ENCODE results near the gene OR51G1. TPM values are rescaled to one million over a fixed set of nuclear protein-coding genes. Genes with fewer than 3 reads are reported as not detected.

The OR51G1 gene, protein sequence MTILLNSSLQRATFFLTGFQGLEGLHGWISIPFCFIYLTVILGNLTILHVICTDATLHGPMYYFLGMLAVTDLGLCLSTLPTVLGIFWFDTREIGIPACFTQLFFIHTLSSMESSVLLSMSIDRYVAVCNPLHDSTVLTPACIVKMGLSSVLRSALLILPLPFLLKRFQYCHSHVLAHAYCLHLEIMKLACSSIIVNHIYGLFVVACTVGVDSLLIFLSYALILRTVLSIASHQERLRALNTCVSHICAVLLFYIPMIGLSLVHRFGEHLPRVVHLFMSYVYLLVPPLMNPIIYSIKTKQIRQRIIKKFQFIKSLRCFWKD
- total RNA-seq (2021; ENCODE audit: unreplicated experiment) (not detected), Bru-seq, nascent RNA (not detected), BruChase-seq, experiment 1, labeled RNA remaining after a 6-hour chase (not detected), BruChase-seq, experiment 2, labeled RNA remaining after a 2-hour chase (not detected)
- not detected in 2 replicates for polyA plus RNA-seq (2012)
- long read RNA-seq: 0 reads

DNA sequence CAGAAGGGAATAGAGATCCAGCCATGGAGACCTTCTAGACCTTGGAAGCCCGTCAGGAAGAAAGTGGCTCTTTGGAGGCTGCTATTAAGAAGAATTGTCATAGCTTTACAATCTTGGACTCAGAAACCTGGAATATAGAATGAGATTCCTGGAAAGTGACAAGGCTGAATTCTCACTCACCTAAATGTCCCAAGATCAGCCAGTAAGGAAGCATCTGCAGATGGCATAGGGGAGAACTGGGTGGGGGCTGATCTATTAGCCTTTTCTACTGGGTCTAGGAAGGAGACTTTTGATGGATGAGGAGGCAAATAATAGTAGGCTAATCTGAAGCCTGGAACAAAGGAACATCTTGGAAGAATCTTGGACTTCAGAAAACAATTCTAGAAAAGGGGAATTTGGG lies at the start of gene OR51G1:
TSS of gene OR51G1 (minus strand) at position 101 of the 400 bp plus-strand sequence. CDS start at position 101, 0 bp downstream.
- TF ChIP-seq JUND (IDR thresholded peaks at IDR 0.05) (no peak), ZNF274 (IDR thresholded peaks at IDR 0.05; ENCODE audit: low read depth, low read length) (no peak), EZH2 (IDR thresholded peaks at IDR 0.05) (no peak), SIN3A (IDR thresholded peaks at IDR 0.05; ENCODE audit: low read depth) (no peak), RAD21 (IDR thresholded peaks at IDR 0.05; ENCODE audit: low read depth) (no peak), EGR1 (IDR thresholded peaks at IDR 0.05; ENCODE audit: low read depth) (no peak), TCF7L2 (IDR thresholded peaks at IDR 0.05; ENCODE audit: borderline replicate concordance, extremely low read depth, insufficient read depth, insufficient read length) (no peak), CEBPB (IDR thresholded peaks at IDR 0.05; ENCODE audit: low read depth) (no peak), POLR2AphosphoS5 (IDR thresholded peaks at IDR 0.05; ENCODE audit: low read depth, low read length) (no peak)
- TF ChIP-seq, protein P1, sequence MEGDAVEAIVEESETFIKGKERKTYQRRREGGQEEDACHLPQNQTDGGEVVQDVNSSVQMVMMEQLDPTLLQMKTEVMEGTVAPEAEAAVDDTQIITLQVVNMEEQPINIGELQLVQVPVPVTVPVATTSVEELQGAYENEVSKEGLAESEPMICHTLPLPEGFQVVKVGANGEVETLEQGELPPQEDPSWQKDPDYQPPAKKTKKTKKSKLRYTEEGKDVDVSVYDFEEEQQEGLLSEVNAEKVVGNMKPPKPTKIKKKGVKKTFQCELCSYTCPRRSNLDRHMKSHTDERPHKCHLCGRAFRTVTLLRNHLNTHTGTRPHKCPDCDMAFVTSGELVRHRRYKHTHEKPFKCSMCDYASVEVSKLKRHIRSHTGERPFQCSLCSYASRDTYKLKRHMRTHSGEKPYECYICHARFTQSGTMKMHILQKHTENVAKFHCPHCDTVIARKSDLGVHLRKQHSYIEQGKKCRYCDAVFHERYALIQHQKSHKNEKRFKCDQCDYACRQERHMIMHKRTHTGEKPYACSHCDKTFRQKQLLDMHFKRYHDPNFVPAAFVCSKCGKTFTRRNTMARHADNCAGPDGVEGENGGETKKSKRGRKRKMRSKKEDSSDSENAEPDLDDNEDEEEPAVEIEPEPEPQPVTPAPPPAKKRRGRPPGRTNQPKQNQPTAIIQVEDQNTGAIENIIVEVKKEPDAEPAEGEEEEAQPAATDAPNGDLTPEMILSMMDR (IDR thresholded peaks at IDR 0.05 in 2 of 3, conservative IDR thresholded peaks at IDR 0.05 in 1 of 3; ENCODE audit: borderline replicate concordance in 1 of 3, insufficient read depth in 1 of 3, low read depth in 2 of 3, low read length in 2 of 3): no peak
- TF ChIP-seq, protein P2, sequence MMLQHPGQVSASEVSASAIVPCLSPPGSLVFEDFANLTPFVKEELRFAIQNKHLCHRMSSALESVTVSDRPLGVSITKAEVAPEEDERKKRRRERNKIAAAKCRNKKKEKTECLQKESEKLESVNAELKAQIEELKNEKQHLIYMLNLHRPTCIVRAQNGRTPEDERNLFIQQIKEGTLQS (IDR thresholded peaks at IDR 0.05): no peak
- TF ChIP-seq, protein P3, sequence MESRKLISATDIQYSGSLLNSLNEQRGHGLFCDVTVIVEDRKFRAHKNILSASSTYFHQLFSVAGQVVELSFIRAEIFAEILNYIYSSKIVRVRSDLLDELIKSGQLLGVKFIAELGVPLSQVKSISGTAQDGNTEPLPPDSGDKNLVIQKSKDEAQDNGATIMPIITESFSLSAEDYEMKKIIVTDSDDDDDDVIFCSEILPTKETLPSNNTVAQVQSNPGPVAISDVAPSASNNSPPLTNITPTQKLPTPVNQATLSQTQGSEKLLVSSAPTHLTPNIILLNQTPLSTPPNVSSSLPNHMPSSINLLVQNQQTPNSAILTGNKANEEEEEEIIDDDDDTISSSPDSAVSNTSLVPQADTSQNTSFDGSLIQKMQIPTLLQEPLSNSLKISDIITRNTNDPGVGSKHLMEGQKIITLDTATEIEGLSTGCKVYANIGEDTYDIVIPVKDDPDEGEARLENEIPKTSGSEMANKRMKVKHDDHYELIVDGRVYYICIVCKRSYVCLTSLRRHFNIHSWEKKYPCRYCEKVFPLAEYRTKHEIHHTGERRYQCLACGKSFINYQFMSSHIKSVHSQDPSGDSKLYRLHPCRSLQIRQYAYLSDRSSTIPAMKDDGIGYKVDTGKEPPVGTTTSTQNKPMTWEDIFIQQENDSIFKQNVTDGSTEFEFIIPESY (IDR thresholded peaks at IDR 0.05; ENCODE audit: extremely low read depth, insufficient replicate concordance, low read length): no peak
- TF ChIP-seq, protein P4, sequence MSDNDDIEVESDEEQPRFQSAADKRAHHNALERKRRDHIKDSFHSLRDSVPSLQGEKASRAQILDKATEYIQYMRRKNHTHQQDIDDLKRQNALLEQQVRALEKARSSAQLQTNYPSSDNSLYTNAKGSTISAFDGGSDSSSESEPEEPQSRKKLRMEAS (IDR thresholded peaks at IDR 0.05): no peak
- ATAC-seq (no peak), DNase-seq (ENCODE audit: low read depth, low spot score) (no peak)
- H2AFZ ChIP-seq (ENCODE audit: low read depth, low read length, poor library complexity, severe bottlenecking): no peak within 1 kb of the TSS
- intact Hi-C loops (cut with micrococcal nuclease): no loop called here
- H3K36me3 ChIP-seq (ENCODE audit: control insufficient read depth in 1 of 2, insufficient read depth in 2 of 2, low read length in 2 of 2): no peaks in the 10 kb centered on the region
- ChIA-PET POLR2A (no interaction called here), CTCF (no interaction called here), RAD21 (ENCODE audit: low non-redundant PET in 1 of 2, low total read pairs in 2 of 2, uncharacterized antibody in 2 of 2, unreplicated experiment in 2 of 2) (no interaction called here)
- no peak within 1 kb of the TSS for H3K4me2 ChIP-seq (ENCODE audit: low read length)
- no peaks in the 10 kb centered on the region for H3K4me1 ChIP-seq (ENCODE audit: control insufficient read depth in 1 of 2, insufficient read depth in 2 of 2, low read length in 2 of 2)
- no TSS peak for BruUV-seq (replicated peaks)
- H3K27ac ChIP-seq (ENCODE audit: low read depth, low read length): no peak within 1 kb of the TSS
- H3K9me2 ChIP-seq (ENCODE audit: insufficient read depth): no peaks in the 10 kb centered on the region
- H3K4me3 ChIP-seq (replicated peaks in 1 of 2; ENCODE audit: low read depth in 1 of 2, low read length in 2 of 2): no peak within 1 kb of the TSS
- H3K9ac ChIP-seq (ENCODE audit: low read length): no peak within 1 kb of the TSS
- no peaks in the 10 kb centered on the region for H4K20me1 ChIP-seq (ENCODE audit: insufficient read depth)
- no peaks in the 10 kb centered on the region for H3K79me2 ChIP-seq (ENCODE audit: insufficient read depth, low read length)
- peaks cover 15% of the 10 kb centered on the region for H3K27me3 ChIP-seq (ENCODE audit: insufficient read depth, low read length)
- H3K9me3 ChIP-seq (ENCODE audit: control insufficient read depth in 1 of 2, insufficient read depth in 1 of 2, low read depth in 1 of 2, low read length in 2 of 2): no peaks in the 10 kb centered on the region

All from HCT116 (cell line).